ENCODE measurements around the gene SLC26A1. TPM values are rescaled to one million over a fixed set of nuclear protein-coding genes. Genes with fewer than 3 reads are reported as not detected.
A peak's percentile ranks its signal among the peaks of the same experiment; 100 is the strongest.

SLC26A1 gene
- polyA plus RNA-seq, 3 donors from 2014 or later: 0.52 to 0.77 TPM; not detected in 1

DNA sequence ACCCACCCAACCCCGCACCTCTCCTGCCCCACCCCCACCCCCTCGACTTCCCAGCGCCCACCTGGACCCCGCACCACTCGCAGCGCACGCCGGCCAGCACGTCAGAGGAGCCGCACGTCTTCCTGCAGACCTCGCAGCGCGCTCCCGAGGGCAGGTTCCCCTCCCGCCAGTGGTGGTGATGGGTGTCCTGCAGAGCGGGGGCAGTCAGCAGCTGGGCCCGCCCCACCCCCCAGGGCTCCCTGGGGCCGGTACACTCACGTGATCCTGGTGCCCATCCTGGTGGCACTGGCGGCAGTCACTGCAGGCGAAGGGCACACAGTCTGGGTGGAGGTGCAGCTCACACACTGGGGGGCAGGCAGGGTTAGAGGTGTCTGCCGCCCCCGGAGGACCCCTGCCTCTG lies 25.0 kb downstream of the SLC26A1 start:
- Mint-ChIP-seq H3K27me3 (ENCODE audit: low read depth in 3 of 3) (peaks cover 11 to 17% (median 12%) of the 10 kb centered on the region in 3 donors), H3K36me3 (no peaks in the 10 kb centered on the region), H3K4me3 (no peak overlapping the region), H3K9me3 (no peaks in the 10 kb centered on the region), H3K4me1 (peaks cover 24 to 25% of the 10 kb centered on the region in 2 donors), H3K27ac (no peak overlapping the region)
- DNase-seq: no peak

DNA sequence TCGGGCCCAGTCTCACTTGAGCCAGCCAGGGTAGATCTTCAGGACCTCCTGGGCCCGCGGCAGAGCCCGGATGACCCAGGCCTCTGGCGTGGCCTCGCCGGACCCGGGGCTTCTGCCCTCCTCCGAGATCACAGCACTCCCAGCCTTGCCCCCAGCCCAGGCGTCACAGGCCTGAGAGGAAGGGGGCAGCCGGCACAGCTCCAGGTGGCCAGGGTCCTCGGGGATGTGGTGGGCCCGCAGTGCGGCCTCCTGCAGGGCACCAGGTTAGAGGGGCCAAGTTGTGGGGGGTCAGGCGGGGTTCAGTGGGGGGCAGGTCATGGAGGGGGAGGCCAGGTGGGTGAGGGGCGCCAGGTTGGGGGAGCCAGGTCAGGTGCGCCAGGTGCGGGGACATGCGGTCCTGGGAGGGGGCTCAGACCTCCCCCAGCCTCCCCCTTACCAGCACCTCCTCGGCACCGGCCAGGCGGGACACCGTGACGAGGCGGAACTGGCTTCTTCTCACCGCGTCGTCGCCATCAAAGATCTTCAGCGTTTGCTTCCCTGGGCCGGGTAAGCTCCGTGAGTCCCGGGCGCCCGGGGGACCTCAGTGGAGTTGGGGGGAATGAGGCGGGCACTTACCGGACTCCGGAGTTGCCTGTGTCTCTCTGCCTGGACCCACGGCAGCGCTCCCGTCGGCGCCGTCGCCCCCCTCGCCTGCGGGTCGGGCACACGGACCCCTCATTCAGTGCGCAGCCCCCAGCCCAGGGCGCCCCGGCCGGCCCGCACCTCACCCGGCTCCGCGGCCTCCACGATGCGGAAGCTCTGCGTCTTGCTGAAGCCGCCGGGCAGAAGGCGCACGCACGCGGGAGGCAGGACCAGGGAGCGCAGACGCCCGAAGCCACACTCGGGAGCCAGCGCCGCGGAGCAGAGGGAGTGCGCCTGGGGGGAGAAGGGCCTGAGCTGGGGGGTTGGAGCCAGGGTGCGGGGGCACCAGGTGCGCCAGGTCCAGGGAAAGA lies 25.8 kb downstream of the SLC26A1 start:
- Mint-ChIP-seq H3K4me3 (no peak overlapping the region), H3K27ac (no peak overlapping the region)
- DNase-seq: no peak

DNA sequence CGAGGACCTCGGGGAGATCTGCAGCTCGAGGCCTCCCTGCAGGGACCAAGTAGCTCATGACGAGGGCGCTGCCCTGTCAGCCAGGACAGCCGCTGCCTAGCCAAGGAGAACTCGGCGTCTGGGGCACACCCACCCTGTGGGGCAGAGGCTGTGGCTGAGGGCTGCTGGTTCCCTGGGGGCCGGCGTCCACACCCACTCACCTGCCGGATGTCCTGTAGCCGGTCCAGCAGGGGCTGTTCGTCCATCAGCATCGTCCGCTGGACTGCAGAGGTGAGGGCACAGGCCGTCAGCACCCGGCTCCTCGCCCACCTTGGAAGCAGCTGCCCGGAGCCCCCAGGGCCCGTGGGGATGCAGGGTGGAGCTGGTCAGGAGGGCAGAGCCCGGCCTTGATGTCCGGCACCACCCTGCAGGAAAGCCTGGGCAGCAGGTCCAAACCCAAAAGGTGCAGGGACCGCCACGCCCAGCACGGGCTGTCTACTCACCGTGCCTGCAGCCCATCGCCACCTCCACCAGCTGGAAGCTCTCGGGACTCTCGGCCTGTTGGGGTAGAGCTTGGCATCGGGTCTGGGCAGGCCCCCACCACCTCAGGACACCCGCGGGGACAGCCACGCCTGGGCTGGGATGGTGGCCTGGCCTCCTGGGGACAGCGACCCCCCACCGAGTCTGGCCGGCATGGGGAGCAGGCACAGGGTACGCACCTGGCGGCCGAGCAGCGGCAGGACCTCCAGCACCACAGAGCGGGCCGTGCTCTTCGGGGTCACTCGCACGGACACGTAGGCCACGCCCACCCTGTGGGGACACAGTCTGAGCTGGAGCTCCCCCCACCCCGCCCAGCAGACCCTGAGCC lies 26.7 kb downstream of the SLC26A1 start:
- Mint-ChIP-seq H3K4me3 (no peak overlapping the region), H3K9me3 (peaks cover 0 to 2% (median 0%) of the 10 kb centered on the region in 6 donors), H3K36me3 (no peaks in the 10 kb centered on the region), H3K4me1 (peaks cover 24% of the 10 kb centered on the region in 2 donors), H3K27me3 (ENCODE audit: low read depth in 3 of 3) (peaks cover 11 to 21% (median 12%) of the 10 kb centered on the region in 3 donors), H3K27ac (no peak overlapping the region)
- DNase-seq: no peak

More for the DNA sequence above, 25.8 kb downstream of the SLC26A1 start:
- Mint-ChIP-seq H3K9me3 (no peaks in the 10 kb centered on the region), H3K36me3 (no peaks in the 10 kb centered on the region), H3K4me1 (peaks cover 24 to 25% of the 10 kb centered on the region in 2 donors), H3K27me3 (ENCODE audit: low read depth in 3 of 3) (peaks cover 11 to 18% (median 12%) of the 10 kb centered on the region in 3 donors)

DNA sequence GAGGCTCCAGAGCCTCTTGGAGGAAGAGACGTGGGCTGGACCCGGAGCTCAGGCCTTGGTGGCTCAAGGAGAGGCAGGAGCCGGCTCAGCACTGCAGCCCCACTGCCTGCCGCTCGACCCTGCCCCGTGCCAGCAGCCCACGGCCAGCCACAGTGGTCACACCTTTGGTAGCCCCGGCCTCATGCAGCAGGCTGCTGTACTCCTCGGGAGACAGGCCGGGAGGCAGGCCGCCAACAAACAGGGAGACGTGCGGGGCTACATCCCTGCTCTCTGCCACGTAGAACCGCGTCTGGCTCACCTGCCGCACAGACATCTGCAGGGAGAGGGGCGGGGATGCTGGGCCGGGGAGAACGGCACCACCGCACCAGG lies 27.5 kb downstream of the SLC26A1 start:
- H3K27ac Mint-ChIP-seq: no peak overlapping the region

DNA sequence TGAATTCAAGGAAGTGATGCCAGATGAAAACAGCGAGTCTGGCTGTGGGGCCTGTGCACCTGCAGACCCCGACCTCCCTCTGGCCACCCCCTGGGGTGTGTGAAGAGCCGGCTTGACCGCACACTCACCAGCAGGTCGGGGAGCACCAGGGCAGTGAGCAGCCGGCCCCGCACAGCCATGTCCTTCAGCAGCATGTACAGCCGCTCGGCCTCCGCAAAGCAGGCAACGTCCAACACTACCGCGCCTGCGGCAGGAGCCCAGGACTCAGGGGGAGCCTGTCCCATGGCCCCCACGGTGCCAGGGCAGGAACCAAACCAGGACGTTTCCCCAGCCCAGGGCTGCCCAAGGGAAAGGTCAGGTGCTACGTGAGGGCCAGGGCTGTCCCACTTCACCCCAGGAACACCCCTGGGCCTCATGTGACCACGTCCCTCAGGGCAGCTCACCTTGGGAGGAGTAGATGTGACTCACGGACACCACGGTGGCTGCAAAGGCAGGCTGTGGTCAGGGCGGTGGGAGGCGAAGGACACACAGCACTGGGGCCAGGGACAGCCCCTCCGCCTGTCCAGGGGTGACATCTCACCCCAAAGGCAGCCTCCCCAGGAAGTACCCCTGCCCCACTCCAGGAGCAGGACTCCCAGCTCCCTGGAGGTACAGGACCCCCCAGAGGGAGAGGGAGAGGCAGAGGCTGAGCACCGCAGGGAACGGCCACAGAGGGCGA lies 28.0 kb downstream of the SLC26A1 start:
- Mint-ChIP-seq H3K36me3 (no peaks in the 10 kb centered on the region), H3K27me3 (ENCODE audit: low read depth in 3 of 3) (peaks cover 0 to 10% (median 1%) of the 10 kb centered on the region in 3 donors), H3K9me3 (peaks cover 0 to 2% (median 0%) of the 10 kb centered on the region in 6 donors), H3K4me3 (no peak overlapping the region), H3K27ac (no peak overlapping the region), H3K4me1 (peaks cover 12% of the 10 kb centered on the region in 2 donors)
- no peak for DNase-seq

More for the DNA sequence above, 27.5 kb downstream of the SLC26A1 start:
- Mint-ChIP-seq H3K4me3 (no peak overlapping the region), H3K4me1 (peaks cover 17% of the 10 kb centered on the region in 2 donors), H3K27me3 (ENCODE audit: low read depth in 3 of 3) (peaks cover 5 to 15% (median 6%) of the 10 kb centered on the region in 3 donors), H3K36me3 (no peaks in the 10 kb centered on the region), H3K9me3 (peaks cover 0 to 2% (median 0%) of the 10 kb centered on the region in 6 donors)
- no peak for DNase-seq

DNA sequence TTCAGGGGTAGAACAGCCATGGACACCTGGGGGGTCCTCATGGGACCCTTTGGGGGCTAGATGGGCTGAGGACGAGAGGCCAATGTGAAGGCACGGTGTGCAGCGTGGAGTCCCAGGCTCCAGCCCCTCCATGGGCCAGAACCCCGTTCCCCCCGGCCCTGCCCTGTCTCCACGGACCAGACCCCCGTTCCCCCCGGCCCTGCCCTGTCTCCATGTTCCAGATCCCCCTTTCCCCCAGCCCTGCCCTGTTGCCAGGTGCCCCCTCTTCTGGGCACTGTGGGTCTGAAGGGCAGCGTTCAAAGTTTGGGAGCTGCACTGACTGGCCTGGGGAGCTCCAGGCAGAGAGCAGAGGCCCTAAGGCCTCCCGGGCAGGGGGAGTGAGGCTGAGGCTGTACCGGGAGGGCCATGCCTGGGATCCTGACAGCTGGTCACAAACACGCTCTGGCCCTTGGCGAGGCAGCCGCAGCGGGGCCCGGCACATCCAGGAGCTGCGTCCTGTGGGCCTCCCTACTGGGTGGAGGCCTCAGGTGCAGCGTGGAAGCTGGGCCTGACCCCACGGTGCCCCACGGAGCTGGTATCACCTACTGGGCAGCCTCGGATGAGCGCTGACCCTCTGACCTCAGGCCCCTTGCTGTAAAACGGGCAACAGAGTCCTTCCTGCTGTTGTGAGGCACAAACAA lies 28.7 kb downstream of the SLC26A1 start:
- no peaks in the 10 kb centered on the region for H3K36me3 Mint-ChIP-seq
- DNase-seq: no peak
- peaks cover 4% of the 10 kb centered on the region in 2 donors for H3K4me1 Mint-ChIP-seq
- H3K27ac Mint-ChIP-seq: no peak overlapping the region
- no peak overlapping the region for H3K4me3 Mint-ChIP-seq
- H3K27me3 Mint-ChIP-seq (ENCODE audit: low read depth in 3 of 3): peaks cover 0 to 9% (median 0%) of the 10 kb centered on the region in 3 donors
- H3K9me3 Mint-ChIP-seq: peaks cover 0 to 2% (median 0%) of the 10 kb centered on the region in 6 donors

DNA sequence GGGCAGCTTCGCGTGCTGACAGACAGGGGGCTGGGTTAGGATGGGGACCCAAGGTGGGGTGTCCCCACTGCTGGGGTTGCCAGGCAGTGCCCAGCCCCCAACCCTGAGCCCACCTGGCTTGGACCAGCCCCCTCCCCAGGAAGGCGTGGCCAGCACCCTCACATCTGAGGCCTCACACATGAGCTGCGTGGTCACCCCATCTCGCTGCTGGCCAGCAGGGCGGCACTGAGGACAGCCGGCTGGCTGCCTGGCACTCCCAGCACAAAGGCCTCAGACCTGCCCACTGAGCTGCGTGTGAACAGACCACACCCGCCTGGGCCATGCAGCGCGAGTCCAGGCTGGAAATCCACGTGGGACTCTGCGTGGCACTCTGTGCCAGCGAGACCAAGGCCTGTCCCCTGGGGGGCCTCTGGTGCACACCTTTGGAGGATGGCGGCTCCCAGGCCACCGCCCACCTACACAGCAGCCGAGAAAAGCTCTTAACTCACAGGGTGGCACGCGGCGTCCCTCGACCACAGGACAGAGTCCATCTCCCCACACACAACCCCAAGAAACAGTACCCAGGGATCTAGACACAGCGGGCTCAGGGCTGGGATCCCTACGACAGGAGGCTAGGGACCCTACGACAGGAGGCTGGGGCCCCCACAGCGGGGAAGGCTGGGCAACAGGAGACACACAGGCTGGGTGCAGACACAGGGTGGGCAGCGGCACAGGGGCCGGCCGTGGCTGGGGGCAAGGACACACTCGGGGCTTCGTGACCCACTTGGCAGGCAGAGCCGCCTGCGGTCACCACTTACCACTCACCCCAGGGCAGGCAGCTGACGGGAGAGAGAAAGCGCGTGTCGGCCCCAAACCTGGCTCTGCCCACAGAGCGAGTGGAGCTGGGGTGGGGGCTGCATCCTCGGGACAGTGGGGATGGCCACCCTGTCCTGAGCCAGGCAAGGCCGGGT lies 29.7 kb downstream of the SLC26A1 start:
- Mint-ChIP-seq H3K27ac (peak overlapping the region in 1 of 6 donors; percentile 26), H3K36me3 (peaks cover 0 to 4% (median 0%) of the 10 kb centered on the region in 3 donors), H3K9me3 (peaks cover 0 to 2% (median 0%) of the 10 kb centered on the region in 6 donors), H3K4me3 (no peak overlapping the region), H3K27me3 (ENCODE audit: low read depth in 3 of 3) (peaks cover 0 to 9% (median 2%) of the 10 kb centered on the region in 3 donors), H3K4me1 (peaks cover 0 to 3% of the 10 kb centered on the region in 2 donors)
- DNase-seq: no peak

DNA sequence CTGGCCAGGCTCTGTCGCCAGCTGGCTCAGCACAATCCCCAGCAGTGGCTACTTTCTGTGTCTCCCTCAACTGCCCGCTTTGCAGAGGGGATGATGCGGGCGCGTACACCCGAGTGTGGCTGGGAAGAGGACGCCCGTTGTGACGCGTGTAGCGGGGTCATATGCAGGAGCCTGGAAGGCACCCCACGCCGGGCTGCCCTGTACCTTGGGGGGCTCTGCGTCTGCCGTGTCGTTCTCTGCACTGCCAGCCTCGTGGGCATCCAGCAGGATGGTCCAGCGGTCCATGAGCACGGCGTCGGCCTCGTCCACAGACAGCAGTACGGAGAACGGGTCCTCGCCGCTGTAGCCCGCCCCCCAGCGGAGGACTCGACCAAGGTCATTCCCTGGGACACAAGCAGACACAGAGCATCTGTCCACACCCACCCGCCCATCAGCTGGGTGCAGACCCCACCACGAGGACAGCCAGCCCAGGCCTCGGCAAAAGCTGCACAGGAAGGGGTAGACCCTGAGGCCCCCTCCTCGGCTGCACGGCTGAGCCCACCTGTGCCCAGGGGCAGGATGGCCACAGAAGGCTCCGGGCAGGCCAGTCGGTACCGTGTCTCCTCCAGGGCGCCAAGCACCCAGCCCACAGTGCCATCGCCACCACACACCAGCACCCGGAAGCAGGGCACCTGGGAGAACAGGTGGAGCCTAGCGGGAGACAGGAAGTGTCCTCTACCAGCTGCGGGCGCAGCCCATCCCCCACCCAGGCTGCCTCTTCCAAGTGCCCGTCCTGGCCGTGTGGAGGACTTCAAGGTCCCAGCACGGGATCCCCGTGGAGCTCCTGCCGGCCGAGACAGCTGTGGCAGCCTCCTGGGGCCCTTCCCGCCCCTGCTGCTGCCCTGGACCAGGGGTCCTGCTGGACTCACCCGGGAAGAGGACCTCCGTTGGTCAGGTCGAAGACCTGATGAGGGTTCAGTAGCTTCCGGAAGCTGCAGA lies 30.7 kb downstream of the SLC26A1 start:
- Mint-ChIP-seq H3K27me3 (ENCODE audit: low read depth in 3 of 3) (peaks cover 0 to 11% (median 2%) of the 10 kb centered on the region in 3 donors), H3K27ac (peak overlapping the region in 1 of 6 donors; percentile 13), H3K36me3 (peaks cover 0 to 5% (median 0%) of the 10 kb centered on the region in 3 donors), H3K4me3 (no peak overlapping the region), H3K9me3 (peaks cover 0 to 2% (median 0%) of the 10 kb centered on the region in 6 donors), H3K4me1 (peaks cover 0 to 3% of the 10 kb centered on the region in 2 donors)
- DNase-seq: no peak

DNA sequence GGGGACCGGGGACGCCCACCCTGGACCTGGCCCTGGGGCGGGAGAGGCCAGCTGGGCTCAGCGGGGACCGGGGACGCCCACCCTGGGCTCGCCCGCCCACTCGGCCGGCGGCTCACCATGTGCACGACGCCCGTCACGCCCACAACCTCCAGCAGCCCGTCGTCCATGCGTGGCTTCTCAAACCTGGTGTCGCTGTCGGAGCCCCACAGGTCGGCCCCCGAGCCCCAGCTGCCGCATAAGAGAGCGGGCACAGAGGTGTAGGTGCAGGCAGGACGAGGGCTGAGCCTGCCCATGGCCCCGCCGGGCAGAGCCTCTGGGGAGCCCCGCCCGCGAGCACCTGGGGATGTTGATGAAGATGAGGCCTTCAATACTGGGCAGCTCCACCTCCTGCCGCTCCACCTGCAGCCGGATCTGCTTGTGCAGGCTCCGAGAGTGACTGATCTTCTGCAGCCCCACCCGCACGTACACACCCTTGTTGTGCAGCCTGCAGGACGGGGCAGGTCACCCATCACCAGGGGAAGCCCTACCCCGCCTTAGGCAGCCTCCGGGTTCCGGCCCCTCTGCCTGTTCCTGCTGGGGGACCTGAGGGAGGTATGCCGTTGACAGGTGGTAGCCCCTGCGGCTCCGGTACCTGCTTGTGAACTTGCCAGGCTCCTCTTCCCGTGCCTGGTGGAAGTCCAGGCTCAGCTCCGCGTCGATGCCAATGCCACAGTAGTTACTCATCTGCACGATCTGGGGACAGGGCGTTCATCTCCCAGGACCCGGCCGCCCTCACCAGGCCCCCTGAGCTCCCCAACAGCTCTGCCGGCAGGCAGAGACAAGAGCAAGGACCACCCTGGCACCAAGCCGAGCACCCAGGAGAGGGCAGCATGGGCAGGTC lies 31.6 kb downstream of the SLC26A1 start:
- Mint-ChIP-seq H3K27ac (peak overlapping the region in 1 of 6 donors; percentile 13), H3K4me1 (peaks cover 0 to 3% of the 10 kb centered on the region in 2 donors), H3K9me3 (peaks cover 0 to 2% (median 0%) of the 10 kb centered on the region in 6 donors), H3K36me3 (peaks cover 0 to 5% (median 2%) of the 10 kb centered on the region in 3 donors), H3K4me3 (no peak overlapping the region), H3K27me3 (ENCODE audit: low read depth in 3 of 3) (peaks cover 0 to 12% (median 2%) of the 10 kb centered on the region in 3 donors)
- no peak for DNase-seq

DNA sequence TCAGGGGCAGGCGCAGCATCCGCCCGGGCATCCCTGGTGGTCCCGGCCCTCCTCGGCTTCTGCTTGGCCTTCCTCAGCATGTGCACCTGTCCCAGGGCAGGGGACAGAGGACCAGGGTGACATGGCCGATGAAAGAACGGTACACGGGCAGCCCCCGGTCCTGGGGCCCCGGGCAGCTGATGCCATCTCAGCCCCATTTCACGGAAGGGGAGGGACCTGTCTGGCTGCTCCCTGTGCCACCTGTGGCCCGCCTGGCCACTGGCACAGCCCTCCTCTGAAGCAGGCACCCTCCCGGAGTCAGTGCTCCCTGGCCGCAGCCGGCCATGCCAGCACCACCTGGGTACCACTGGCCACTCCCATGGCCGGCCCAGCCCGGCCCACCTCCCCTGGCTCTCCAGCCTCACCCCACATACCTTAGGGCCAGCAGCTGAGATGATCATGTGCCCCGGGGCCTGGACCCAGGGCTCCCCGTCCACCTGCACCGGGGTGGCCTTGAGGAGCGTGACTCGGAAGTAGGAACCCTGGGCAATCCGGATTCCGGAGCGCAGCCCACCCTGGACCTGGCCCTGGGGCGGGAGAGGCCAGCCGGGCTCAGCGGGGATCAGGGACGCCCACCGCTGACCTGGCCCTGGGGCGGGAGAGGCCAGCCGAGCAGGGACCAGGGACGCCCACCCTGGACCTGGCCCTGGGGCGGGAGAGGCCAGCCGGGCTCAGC lies 32.4 kb downstream of the SLC26A1 start:
- H3K9me3 Mint-ChIP-seq: peaks cover 0 to 2% (median 0%) of the 10 kb centered on the region in 6 donors
- H3K27ac Mint-ChIP-seq: no peak overlapping the region
- H3K4me3 Mint-ChIP-seq: no peak overlapping the region
- peaks cover 0 to 5% (median 3%) of the 10 kb centered on the region in 3 donors for H3K36me3 Mint-ChIP-seq
- H3K27me3 Mint-ChIP-seq (ENCODE audit: low read depth in 3 of 3): peaks cover 0 to 10% (median 2%) of the 10 kb centered on the region in 3 donors
- H3K4me1 Mint-ChIP-seq: peaks cover 0 to 3% of the 10 kb centered on the region in 2 donors
- no peak for DNase-seq

All from immature natural killer cell (primary cell).